C4-2B (cell line): ENCODE data around the gene LRP5.

Source experiments
- H3K27ac ChIP-seq: fragments of 450-650 bp; 2 replicates; pipeline ENCODE4 v1.5.1; 2017
- ZFX ChIP-seq: fragments of 450-650 bp; IDR thresholded peaks from 2 replicates; pipeline ENCODE4 v1.6.1; 2017
- TF ChIP-seq, protein P1 (sequence below): fragments of 450-650 bp; conservative IDR thresholded peaks from 2 replicates; pipeline ENCODE4 v1.5.1; 2017; ENCODE audit warnings: mild to moderate bottlenecking

LRP5 gene

DNA sequence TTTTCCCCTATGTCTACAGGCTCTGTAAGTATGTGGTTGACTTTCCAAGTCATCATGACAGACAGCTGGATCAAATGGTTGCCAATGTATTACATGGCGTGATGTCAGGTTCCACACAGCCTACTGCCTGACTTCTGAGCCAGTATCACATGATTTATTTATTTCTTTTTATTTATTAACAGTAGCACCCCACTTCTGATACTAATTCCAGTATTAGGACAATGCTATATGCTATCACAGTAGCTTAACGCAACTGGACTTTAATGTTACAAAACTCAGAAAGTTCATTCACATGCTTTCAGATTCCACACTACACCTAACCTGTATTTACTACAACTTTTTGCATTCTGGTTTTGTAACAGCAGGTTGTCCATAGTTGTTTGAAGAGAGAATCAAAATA is 22.9 kb upstream of the LRP5 start:
- TF ChIP-seq, protein P1, sequence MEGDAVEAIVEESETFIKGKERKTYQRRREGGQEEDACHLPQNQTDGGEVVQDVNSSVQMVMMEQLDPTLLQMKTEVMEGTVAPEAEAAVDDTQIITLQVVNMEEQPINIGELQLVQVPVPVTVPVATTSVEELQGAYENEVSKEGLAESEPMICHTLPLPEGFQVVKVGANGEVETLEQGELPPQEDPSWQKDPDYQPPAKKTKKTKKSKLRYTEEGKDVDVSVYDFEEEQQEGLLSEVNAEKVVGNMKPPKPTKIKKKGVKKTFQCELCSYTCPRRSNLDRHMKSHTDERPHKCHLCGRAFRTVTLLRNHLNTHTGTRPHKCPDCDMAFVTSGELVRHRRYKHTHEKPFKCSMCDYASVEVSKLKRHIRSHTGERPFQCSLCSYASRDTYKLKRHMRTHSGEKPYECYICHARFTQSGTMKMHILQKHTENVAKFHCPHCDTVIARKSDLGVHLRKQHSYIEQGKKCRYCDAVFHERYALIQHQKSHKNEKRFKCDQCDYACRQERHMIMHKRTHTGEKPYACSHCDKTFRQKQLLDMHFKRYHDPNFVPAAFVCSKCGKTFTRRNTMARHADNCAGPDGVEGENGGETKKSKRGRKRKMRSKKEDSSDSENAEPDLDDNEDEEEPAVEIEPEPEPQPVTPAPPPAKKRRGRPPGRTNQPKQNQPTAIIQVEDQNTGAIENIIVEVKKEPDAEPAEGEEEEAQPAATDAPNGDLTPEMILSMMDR, result no peak
- no peak for TF ChIP-seq ZFX
- H3K27ac ChIP-seq, result no peak overlapping the region

DNA sequence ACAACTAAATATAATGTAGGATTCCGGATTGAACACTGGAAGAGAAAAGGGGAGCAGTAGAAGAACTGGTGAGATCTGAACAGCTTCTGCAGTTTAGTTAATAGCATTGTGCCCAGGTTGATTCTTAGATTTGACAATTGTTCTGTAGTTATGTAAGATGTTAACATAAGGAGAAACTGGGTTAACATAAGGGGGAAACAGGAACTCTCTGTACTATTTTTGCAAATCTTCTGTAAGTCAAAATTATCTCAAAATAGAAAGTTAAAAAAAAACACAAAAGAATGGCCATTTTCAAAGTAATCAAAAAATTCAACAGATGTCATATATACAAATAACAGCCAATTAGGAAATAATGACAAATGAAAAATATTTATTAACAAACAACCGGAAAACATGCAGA is 18.7 kb upstream of the LRP5 start:
- no peak overlapping the region for H3K27ac ChIP-seq
- TF ChIP-seq ZFX, result no peak
- TF ChIP-seq, protein P1, result no peak

DNA sequence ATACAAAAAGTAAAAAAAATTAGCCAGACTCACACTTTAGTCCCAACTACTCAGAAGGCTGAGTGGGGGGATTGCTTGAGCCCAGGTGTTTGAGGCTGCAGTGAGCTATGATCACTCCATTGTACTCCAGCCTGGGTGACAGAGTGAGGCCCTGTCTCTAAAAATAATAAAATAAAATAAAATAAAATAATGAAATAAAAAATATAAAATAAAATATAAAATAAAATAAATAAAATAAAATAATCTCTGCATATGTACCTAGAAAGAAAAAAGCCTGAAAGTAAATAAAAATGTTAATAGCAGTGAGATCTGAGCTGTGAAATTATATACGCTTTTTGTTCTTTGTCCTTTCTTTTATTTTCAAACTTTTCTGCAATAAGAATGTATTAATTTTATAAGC is 17.1 kb upstream of the LRP5 start:
- H3K27ac ChIP-seq, result no peak overlapping the region
- TF ChIP-seq ZFX, result no peak
- TF ChIP-seq, protein P1, result no peak

DNA sequence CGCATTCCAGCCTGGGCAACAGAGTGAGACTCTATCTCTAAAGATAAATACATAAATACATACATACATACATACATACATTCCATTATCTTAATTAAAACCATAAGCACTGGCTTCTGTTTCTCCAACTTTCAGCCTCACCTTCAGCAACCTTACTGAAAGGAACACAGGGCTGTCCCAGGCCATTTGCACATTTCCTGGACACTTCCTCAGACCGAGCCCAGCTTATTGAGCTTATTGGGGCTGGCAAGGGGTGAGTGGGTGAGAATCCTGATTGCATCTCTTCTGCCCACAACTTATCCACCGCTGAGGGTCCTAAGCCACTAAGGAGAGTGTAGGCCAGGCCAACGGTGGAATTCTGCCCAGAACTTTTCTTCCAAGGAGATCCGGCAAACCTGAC is 16.5 kb upstream of the LRP5 start:
- H3K27ac ChIP-seq, result no peak overlapping the region

DNA sequence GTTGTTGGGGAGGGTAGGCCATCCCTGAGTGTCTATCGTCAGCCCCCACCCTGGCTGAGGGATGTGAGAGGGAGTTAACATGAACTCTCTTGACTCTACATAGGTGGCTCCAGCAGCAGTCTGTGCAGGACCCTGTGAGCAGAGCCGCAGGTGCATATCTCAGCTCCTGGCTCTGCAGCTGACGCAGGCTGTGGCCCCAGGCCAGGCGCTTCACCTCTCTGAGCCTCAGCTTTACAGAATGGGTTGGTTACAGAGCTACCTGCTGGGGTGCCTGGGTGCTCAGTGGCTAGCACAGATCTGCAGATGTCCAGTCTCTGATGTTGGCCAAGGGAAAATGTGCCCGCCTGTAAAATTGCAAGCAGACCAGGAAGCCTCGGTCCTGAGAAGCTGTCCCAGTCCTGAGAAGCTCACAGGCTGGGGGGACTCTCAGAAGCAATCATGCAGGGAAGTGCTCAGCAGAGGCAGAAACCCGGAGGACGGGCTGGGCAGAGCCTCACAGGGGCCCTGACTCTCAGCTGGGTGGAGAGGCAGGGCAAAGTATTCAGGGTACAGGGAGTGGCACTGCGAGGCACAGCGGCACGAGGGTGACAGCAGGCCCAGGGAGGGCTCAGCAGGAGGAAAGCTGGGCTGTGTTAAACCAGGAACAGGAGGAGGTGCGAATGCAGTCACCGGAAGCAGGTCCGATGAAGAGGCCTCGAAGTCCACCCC is 15.9 kb upstream of the LRP5 start:
- TF ChIP-seq, protein P1, result no peak
- no peak for TF ChIP-seq ZFX
- no peak overlapping the region for H3K27ac ChIP-seq

More for the DNA sequence above, 16.5 kb upstream of the LRP5 start:
- no peak for TF ChIP-seq ZFX
- TF ChIP-seq, protein P1, result no peak

DNA sequence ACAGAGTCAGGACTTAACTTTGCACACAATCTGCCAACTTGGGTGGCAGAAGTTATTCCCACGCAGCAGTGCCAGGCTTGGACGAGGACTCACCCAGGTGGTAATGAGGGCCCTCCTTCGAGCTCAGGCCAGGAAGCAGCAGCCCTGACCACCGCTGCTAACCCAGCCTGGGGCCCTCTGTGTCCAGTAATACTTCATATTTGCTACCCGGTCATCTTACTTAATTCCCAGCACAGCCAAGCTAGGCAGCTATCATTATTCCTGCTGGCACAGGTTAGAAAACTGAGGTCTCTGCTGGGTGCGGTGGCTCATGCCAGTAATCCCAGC is 15.4 kb upstream of the LRP5 start:
- H3K27ac ChIP-seq, result no peak overlapping the region
- TF ChIP-seq, protein P1, result no peak
- no peak for TF ChIP-seq ZFX

DNA sequence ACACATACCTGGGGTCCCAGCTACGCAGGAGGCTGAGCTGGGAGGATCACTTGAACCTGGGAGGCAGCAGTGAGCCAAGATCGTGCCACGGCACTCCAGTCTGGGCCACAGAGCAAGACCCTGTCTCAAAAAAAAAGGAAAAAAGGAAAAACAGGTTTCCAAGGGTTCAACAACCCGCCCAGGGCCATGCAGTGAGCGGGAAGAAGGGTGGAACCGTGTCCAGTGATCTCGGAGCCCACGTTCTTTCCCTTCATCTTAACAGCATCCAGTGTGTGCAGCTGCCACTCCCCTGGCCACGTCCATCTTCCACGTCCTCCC is 14.9 kb upstream of the LRP5 start:
- TF ChIP-seq, protein P1, result no peak
- no peak for TF ChIP-seq ZFX
- H3K27ac ChIP-seq, result no peak overlapping the region
